IMR-90 (cell line): ENCODE data around the gene CDH13. TPM values are rescaled to one million over a fixed set of nuclear protein-coding genes. Genes with fewer than 3 reads are reported as not detected.

Experiments used
- ATAC-seq: fragments of 200-7000 bp; cut with Tn5 transposase; 2 replicates; pipeline ENCODE4 v1.9.1; 2020; ENCODE audit warnings: low read depth, mild to moderate bottlenecking, moderate library complexity
- BruUV-seq: library from RNA; stranded (reverse); fragments of 400-500 nt; replicated peaks from 2 replicates; lab custom pipeline; 2021; lab: Mats Ljungman, UMichigan
- CTCF ChIA-PET: fragments of 300-600 bp; formaldehyde crosslinking; extraction: SDS; loops from one replicate; lab custom pipeline; 2021; ENCODE audit warnings: antibody characterized with exemption; lab: Yijun Ruan, JAX
- POLR2A ChIA-PET: fragments of 300-600 bp; sonication (Branson Sonifier 250); formaldehyde crosslinking; loops from one replicate; lab custom pipeline; 2022; ENCODE audit warnings: antibody characterized with exemption; ENCODE audit not compliant: unreplicated experiment; lab: Charles Lee
- DNase-seq: peaks from one replicate; pipeline ENCODE4 v3.0.0; 2013
- H2AFZ ChIP-seq: replicated peaks from 2 replicates; pipeline ENCODE3; 2013; ENCODE audit warnings: low read length, mild to moderate bottlenecking; ENCODE audit not compliant: poor library complexity
- H2AK5ac ChIP-seq: 2 replicates; pipeline ENCODE4 v1.6.1; 2013; ENCODE audit warnings: low read depth, low read length, inconsistent platforms
- H2AK9ac ChIP-seq: replicated peaks from 2 replicates; pipeline ENCODE3; 2013; ENCODE audit warnings: mild to moderate bottlenecking, low read depth, low read length, moderate library complexity; ENCODE audit not compliant: poor library complexity
- H2BK120ac ChIP-seq: 2 replicates; pipeline ENCODE4 v1.6.1; 2013; ENCODE audit warnings: low read depth, low read length, inconsistent platforms
- H2BK15ac ChIP-seq: 3 replicates; pipeline ENCODE4 v1.6.1; 2013; ENCODE audit warnings: low read depth, low read length, inconsistent platforms
- H2BK20ac ChIP-seq: 2 replicates; pipeline ENCODE4 v1.6.1; 2013; ENCODE audit warnings: low read depth, mild to moderate bottlenecking, inconsistent platforms, low read length, moderate library complexity
- H2BK5ac ChIP-seq: 2 replicates; pipeline ENCODE4 v1.6.1; 2013; ENCODE audit warnings: mild to moderate bottlenecking, low read depth, low read length, inconsistent platforms; ENCODE audit not compliant: poor library complexity, severe bottlenecking
- H3K14ac ChIP-seq: replicated peaks from 2 replicates; pipeline ENCODE4 v1.6.1; 2013; ENCODE audit warnings: low read depth, low read length, inconsistent platforms
- H3K18ac ChIP-seq: 2 replicates; pipeline ENCODE4 v1.6.1; 2013; ENCODE audit warnings: low read depth, low read length, control low read depth
- H3K23ac ChIP-seq: 2 replicates; pipeline ENCODE4 v1.6.1; 2013; ENCODE audit warnings: low read depth, low read length, inconsistent platforms
- H3K27ac ChIP-seq: 2 replicates; pipeline ENCODE4 v1.5.1; 2013; ENCODE audit warnings: mild to moderate bottlenecking, control low read depth, low read length; ENCODE audit not compliant: insufficient read depth
- H3K27me3 ChIP-seq: 2 replicates; pipeline ENCODE4 v1.6.1; 2013; ENCODE audit warnings: low read length; ENCODE audit not compliant: control insufficient read depth, insufficient read depth
- H3K36me3 ChIP-seq: 2 replicates; pipeline ENCODE4 v1.6.1; 2013; ENCODE audit warnings: low read length, mixed read lengths; ENCODE audit not compliant: control insufficient read depth, insufficient read depth
- H3K4ac ChIP-seq: 2 replicates; pipeline ENCODE4 v1.6.1; 2013; ENCODE audit warnings: low read depth, low read length, inconsistent platforms
- H3K4me1 ChIP-seq: 2 replicates; pipeline ENCODE4 v1.6.1; 2013; ENCODE audit warnings: low read length, mixed read lengths; ENCODE audit not compliant: control insufficient read depth, insufficient read depth
- H3K4me2 ChIP-seq: 2 replicates; pipeline ENCODE4 v1.6.1; 2013; ENCODE audit warnings: low read depth, mild to moderate bottlenecking, control low read depth, low read length, moderate library complexity
- H3K4me3 ChIP-seq: 2 replicates; pipeline ENCODE4 v1.5.1; 2013; ENCODE audit warnings: low read depth, mild to moderate bottlenecking, control low read depth, low read length, moderate library complexity; ENCODE audit not compliant: insufficient read depth
- H3K56ac ChIP-seq: 2 replicates; pipeline ENCODE4 v1.6.1; 2013; ENCODE audit warnings: low read length, inconsistent platforms; ENCODE audit not compliant: insufficient read depth; ENCODE audit errors: extremely low read depth
- H3K79me1 ChIP-seq, 2 experiments: 2 replicates each; pipeline ENCODE4 v1.6.1; 2013; ENCODE audit warnings: low read length in 2 of 2, inconsistent platforms in 1 of 2, low read depth in 1 of 2
- H3K9ac ChIP-seq: 2 replicates; pipeline ENCODE4 v1.6.1; 2013; ENCODE audit warnings: low read depth, low read length, control low read depth
- H3K9me1 ChIP-seq: 2 replicates; pipeline ENCODE4 v1.6.1; 2013; ENCODE audit warnings: low read length, inconsistent platforms; ENCODE audit not compliant: insufficient read depth
- H3K9me3 ChIP-seq: 2 replicates; pipeline ENCODE4 v1.6.1; 2013; ENCODE audit warnings: low read length; ENCODE audit not compliant: control insufficient read depth, insufficient read depth
- H4K20me1 ChIP-seq: 2 replicates; pipeline ENCODE4 v1.6.1; 2013; ENCODE audit warnings: low read length, inconsistent platforms; ENCODE audit not compliant: insufficient read depth
- H4K5ac ChIP-seq: 2 replicates; pipeline ENCODE4 v1.6.1; 2013; ENCODE audit warnings: mild to moderate bottlenecking, low read depth, low read length, control low read depth
- H4K8ac ChIP-seq, 2 experiments: 2 replicates each; pipeline ENCODE4 v1.6.1; 2013; ENCODE audit warnings: low read depth in 2 of 2, low read length in 2 of 2, control low read depth in 1 of 2, inconsistent platforms in 1 of 2
- H4K91ac ChIP-seq: 2 replicates; pipeline ENCODE4 v1.6.1; 2013; ENCODE audit warnings: low read depth, low read length, inconsistent platforms; ENCODE audit not compliant: insufficient read depth
- BHLHE40 ChIP-seq: fragments of 150-350 bp; IDR thresholded peaks from 2 replicates; pipeline ENCODE4 v1.6.1; 2016; ENCODE audit warnings: mild to moderate bottlenecking, low read depth, low read length
- CEBPB ChIP-seq: IDR thresholded peaks from 2 replicates; pipeline ENCODE4 v1.6.1; 2012; ENCODE audit warnings: low read depth, low read length, improper control_type of control experiment
- CHD1 ChIP-seq: IDR thresholded peaks from 2 replicates; pipeline ENCODE4 v1.6.1; 2012; ENCODE audit warnings: low read depth, low read length, improper control_type of control experiment
- CTCF ChIP-seq: conservative IDR thresholded peaks from 2 replicates; pipeline ENCODE4 v1.5.1; 2012; ENCODE audit warnings: mild to moderate bottlenecking, low read depth, low read length, improper control_type of control experiment
- ELK1 ChIP-seq: fragments of 150-350 bp; IDR thresholded peaks from 2 replicates; pipeline ENCODE4 v1.6.1; 2016; ENCODE audit warnings: low read depth, mild to moderate bottlenecking, low read length, moderate library complexity, borderline replicate concordance
- FOS ChIP-seq: fragments of 150-350 bp; IDR thresholded peaks from 2 replicates; pipeline ENCODE4 v1.6.1; 2016; ENCODE audit warnings: low read depth, low read length
- MAFK ChIP-seq: IDR thresholded peaks from 2 replicates; pipeline ENCODE4 v1.6.1; 2012; ENCODE audit warnings: low read depth, low read length, improper control_type of control experiment
- MAZ ChIP-seq: IDR thresholded peaks from 2 replicates; pipeline ENCODE4 v1.6.1; 2012; ENCODE audit warnings: low read depth, mild to moderate bottlenecking, low read length, improper control_type of control experiment, moderate library complexity, borderline replicate concordance
- MXI1 ChIP-seq: IDR thresholded peaks from 2 replicates; pipeline ENCODE4 v1.6.1; 2012; ENCODE audit warnings: low read depth, mild to moderate bottlenecking, low read length, moderate library complexity, borderline replicate concordance
- NFE2L2 ChIP-seq: fragments of 150-350 bp; IDR thresholded peaks from 2 replicates; pipeline ENCODE4 v1.6.1; 2016; ENCODE audit warnings: low read depth, mild to moderate bottlenecking, low read length
- POLR2A ChIP-seq: IDR thresholded peaks from 2 replicates; pipeline ENCODE4 v1.6.1; 2012; ENCODE audit warnings: mild to moderate bottlenecking, low read depth, low read length
- RAD21 ChIP-seq: IDR thresholded peaks from 2 replicates; pipeline ENCODE4 v1.6.1; 2012; ENCODE audit warnings: low read length, improper control_type of control experiment
- RCOR1 ChIP-seq: IDR thresholded peaks from 2 replicates; pipeline ENCODE4 v1.6.1; 2012; ENCODE audit warnings: mild to moderate bottlenecking, low read length, improper control_type of control experiment; ENCODE audit not compliant: insufficient replicate concordance
- RFX5 ChIP-seq: IDR thresholded peaks from 2 replicates; pipeline ENCODE4 v1.8.0; 2012; ENCODE audit warnings: low read depth, mild to moderate bottlenecking, low read length, moderate library complexity
- SMC3 ChIP-seq: fragments of 150-350 bp; IDR thresholded peaks from 2 replicates; pipeline ENCODE4 v1.6.1; 2016; ENCODE audit warnings: low read depth, mild to moderate bottlenecking, antibody characterized with exemption, low read length, moderate library complexity
- USF2 ChIP-seq: fragments of 150-350 bp; IDR thresholded peaks from 2 replicates; pipeline ENCODE4 v1.6.1; 2017; ENCODE audit warnings: mild to moderate bottlenecking, antibody characterized with exemption, low read length, low read depth
- WGBS, 2 experiments: methylation state at CpG; one replicate each; pipeline versions ENCODE4 v1.1.5 to v1.1.7; 2013; ENCODE audit warnings: missing lambda C conversion rate in 2 of 2; ENCODE audit not compliant: insufficient read length in 1 of 2; ENCODE audit errors: extremely low coverage in 2 of 2; 5-methylcytosine and 5-hydroxymethylcytosine counted together
- dilution Hi-C: fragments of 300-500 bp; cut with HindIII; formaldehyde crosslinking; loops from one replicate; pipeline ENCODE4 v1.14.3; 2018; ENCODE audit warnings: low sequenced_read_pairs; ENCODE audit not compliant: unreplicated experiment
- in situ Hi-C: fragments of 300-500 bp; cut with MboI; formaldehyde crosslinking; loops from 3 replicates; pipeline ENCODE4 v1.14.3; 2019; ENCODE audit warnings: low sequenced_read_pairs, inconsistent platforms, mixed read lengths
- intact Hi-C: fragments of 100-400 bp; cut with micrococcal nuclease; formaldehyde crosslinking; loops from 2 replicates; pipeline ENCODE4 v1.10.0; 2022
- polyA plus RNA-seq, 3 experiments: library from polyadenylated mRNA; depleted of rRNA; stranded (reverse); fragments of >200 nt; gene quantifications; 2 replicates each; pipeline ENCODE4 v1.2.3, GENCODE V29; 2012; ENCODE audit warnings: low replicate concordance in 1 of 3
- total RNA-seq: library from RNA; depleted of rRNA; stranded (reverse); fragments of >200 nt; gene quantifications from 2 replicates; pipeline ENCODE4 v1.2.3, GENCODE V29; 2012

Gene CDH13
- total and polyA plus RNA-seq, 2 of the 4 experiments (the other 2 are of a cell fraction): 61.6 to 74.7 TPM

GRCh38 chr16:83176802-83177201 lies 550.0 kb downstream of the CDH13 start:
- Histone ChIP-seq H2BK20ac (no peak overlapping the region), H2AK5ac (no peak overlapping the region), H3K14ac (no peak overlapping the region), H3K18ac (no peak overlapping the region), H3K56ac (no peak overlapping the region), H3K27ac (no peak overlapping the region), H3K9me3 (no peaks in the 10 kb centered on the region), H3K4me1 (peaks cover 2% of the 10 kb centered on the region), H3K9me1 (no peaks in the 10 kb centered on the region), H3K36me3 (no peaks in the 10 kb centered on the region), H3K4ac (no peak overlapping the region), H3K4me2 (no peak overlapping the region), H2AFZ (no peak overlapping the region), H4K5ac (no peak overlapping the region), H4K8ac (no peak overlapping the region), H4K20me1 (no peaks in the 10 kb centered on the region), H3K23ac (no peak overlapping the region), H3K9ac (no peak overlapping the region), H2AK9ac (no peak overlapping the region), H3K4me3 (no peak overlapping the region), H3K27me3 (no peaks in the 10 kb centered on the region), H2BK5ac (no peak overlapping the region), H2BK15ac (no peak overlapping the region), H2BK120ac (no peak overlapping the region), H4K91ac (no peak overlapping the region), H3K79me1 (no peaks in the 10 kb centered on the region)
- no TSS peak for BruUV-seq
- TF ChIP-seq RAD21 (no peak), RCOR1 (no peak), USF2 (no peak), MAFK (no peak), CHD1 (no peak), BHLHE40 (no peak), MAZ (no peak), NFE2L2 (no peak), CEBPB (no peak), CTCF (no peak), SMC3 (no peak), MXI1 (no peak), POLR2A (no peak), ELK1 (no peak), RFX5 (no peak), FOS (no peak)
- CTCF ChIA-PET: interaction anchor here (1.1 kb wide), 1 partner anchor 12 kb away, joined by 3 read pairs; no protein-coding TSS in a partner anchor
- DNase-seq (no peak), ATAC-seq (no peak)
- dilution Hi-C loops (no loop called here), intact Hi-C loops (no loop called here), in situ Hi-C loops (no loop called here)
- WGBS, 2 experiments: no CpG with 5 or more reads among the region's 4 CpGs
- POLR2A ChIA-PET: no interaction called here
